COR-L47 (cell line): ENCODE results near the gene SFXN2.

Source experiments
- DNase-seq: peaks from one replicate; lab custom pipeline; 2025; lab: John Stamatoyannopoulos, UW

SFXN2 gene

GRCh38 chr10:102777711-102778453 lies 63.4 kb downstream of the SFXN2 start:
- DNase-seq = no peak

GRCh38 chr10:102778781-102779180 lies 64.3 kb downstream of the SFXN2 start:
- no peak for DNase-seq

- DNase-seq = no peak
These were observed 65.5 kb downstream of the SFXN2 start for GRCh38 chr10:102779680-102780526.

GRCh38 chr10:102780527-102780808 lies 66.0 kb downstream of the SFXN2 start:
- no peak for DNase-seq

GRCh38 chr10:102781090-102781920 lies 66.9 kb downstream of the SFXN2 start:
- no peak for DNase-seq

DNA sequence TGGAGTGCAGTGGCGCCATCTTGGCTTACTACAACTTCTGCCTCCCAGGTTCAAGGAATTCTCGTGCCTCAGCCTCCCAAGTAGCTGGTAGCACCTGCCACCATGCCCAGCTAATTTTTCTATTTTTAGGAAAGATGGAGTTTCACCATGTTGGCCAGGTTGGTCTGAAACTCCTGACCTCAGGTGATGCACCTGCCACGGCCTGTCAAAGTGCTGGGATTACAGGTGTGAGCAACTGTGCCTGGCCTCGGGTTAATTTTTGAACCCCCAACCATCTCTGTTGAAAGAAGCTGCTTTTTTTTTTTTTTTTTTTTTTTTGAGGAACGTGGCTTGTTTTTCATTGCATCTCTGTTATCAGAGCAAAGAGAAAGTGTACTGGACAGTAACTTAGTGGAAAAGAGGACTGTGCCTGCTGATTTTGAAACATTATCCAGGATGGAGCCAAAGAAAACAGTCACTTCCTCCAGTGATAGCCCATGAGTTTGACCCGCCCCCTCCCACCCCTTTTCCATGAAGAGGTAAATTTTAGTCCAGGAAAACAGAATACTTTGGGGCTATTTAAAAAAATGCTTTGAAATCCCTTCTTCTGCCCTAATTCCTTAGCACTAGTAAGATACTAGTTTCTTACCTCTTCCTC lies 67.6 kb downstream of the SFXN2 start:
- no peak for DNase-seq

DNA sequence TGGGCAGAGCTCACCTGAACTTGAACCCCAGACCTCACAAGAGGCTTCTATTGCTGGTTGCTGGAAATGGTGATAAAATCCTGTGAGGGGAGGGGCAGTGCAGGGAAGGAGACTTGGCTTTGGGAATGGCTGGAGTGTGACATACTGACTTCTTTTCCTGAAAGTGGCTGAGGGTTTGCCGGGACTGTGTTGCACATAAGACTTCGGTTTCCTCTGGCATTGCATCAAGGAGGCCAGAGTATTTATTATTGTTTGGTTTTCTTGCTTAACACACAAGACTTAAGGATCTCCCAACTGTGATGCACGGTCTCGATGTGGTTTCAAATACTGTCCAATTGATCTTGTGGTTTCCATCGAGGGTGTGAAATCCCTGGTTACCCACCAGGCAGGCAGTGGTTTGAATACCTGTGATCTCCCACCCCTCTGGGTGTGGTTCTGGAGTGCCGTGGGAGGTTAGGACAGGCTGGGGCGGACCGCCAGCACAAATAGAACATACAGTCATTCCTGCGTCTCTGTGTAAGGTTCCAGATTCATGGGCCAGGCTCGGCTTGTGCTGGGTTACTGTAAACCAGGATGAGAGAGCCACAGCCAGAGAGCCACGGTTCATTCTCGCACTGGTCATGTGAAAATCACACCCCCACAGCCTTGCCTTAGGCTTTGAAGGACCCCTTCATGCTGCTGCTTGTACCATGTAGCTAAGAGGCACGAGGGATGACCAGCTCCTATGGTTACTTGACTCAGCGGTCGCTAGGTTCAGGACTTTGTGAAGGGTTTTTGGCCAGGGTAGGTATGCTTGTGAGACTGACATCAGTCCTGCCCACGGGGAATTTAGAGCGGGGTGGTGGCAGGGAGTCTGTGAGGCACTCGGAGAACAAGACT lies 68.5 kb downstream of the SFXN2 start:
- DNase-seq = no peak

DNA sequence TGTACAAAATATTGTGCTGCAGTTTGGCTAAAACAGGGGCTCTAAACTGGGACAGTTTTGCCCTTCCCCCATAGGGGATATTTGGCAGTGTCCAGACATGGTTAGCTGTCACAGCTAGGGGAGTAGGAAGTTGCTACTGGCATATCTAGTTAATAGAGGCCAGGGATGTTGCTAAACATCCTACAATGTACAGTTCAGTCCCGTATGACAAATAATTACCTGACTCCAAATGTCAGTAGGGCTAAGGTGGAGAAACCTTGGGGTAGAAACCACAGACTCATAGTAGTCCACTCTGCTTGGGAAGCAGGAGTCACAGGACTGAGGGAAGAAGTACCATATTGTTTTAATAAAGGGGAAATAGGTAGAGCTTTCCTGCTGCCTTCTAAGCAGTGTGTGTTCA lies 69.1 kb downstream of the SFXN2 start:
- no peak for DNase-seq

- DNase-seq = no peak
These were observed 71.4 kb downstream of the SFXN2 start for GRCh38 chr10:102785818-102786217.

DNA sequence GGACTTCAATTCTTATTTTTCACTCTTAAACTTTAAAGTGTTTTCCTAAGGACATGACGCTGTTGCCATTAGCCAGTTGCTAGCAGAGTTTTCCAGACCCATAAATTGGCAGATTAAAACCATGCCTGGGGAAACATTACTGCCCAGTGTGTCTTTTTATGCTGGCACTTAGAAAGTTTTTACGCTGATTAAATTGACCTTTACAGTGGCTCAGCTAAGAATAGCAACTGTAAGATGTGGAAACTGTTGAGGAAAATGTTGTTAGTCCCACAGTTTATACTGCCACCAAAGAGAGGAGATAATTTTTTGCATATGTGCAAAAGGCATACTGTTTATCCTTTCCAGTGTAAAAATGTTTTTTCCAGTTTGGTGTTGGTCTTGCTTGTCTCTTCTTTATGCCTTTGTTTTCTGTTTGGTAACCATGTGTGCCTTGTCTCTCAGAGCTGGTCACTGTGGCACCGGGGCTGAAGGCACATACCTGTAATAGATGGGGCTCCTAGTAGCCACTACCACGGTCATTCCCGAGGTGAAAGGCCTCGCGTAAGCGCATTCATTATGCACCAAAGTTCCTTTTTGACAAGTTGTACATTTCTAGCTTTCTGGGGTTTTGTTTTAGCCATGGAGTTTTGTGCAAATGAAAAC lies 77.4 kb downstream of the SFXN2 start:
- DNase-seq = no peak
